Left ventricle myocardium inferior (tissue), 1 donor: ENCODE results near the gene MAGI2. TPM values are rescaled to one million over a fixed set of nuclear protein-coding genes. Genes with fewer than 3 reads are reported as not detected.

Experiments
- DNase-seq: peaks from one replicate; pipeline ENCODE4 v3.0.0-alpha.2; 2020
- H3K27ac ChIP-seq: fragments of 200-600 bp; replicated peaks from 2 replicates; pipeline ENCODE4 v1.8.0; 2021
- H3K27me3 ChIP-seq: fragments of 200-600 bp; 2 replicates; pipeline ENCODE4 v1.8.0; 2021; ENCODE audit warnings: low read depth
- H3K36me3 ChIP-seq: fragments of 200-600 bp; 2 replicates; pipeline ENCODE4 v1.8.0; 2021
- H3K4me1 ChIP-seq: fragments of 200-600 bp; 2 replicates; pipeline ENCODE4 v1.8.0; 2021
- H3K4me3 ChIP-seq: fragments of 200-600 bp; 2 replicates; pipeline ENCODE4 v1.8.0; 2021; ENCODE audit warnings: mild to moderate bottlenecking, moderate library complexity
- H3K9me3 ChIP-seq: fragments of 200-600 bp; replicated peaks from 2 replicates; pipeline ENCODE4 v1.8.0; 2021
- CTCF ChIP-seq: fragments of 200-600 bp; IDR thresholded peaks from 2 replicates; pipeline ENCODE4 v1.8.0; 2021; ENCODE audit warnings: antibody characterized with exemption, mild to moderate bottlenecking, borderline replicate concordance
- intact Hi-C: fragments of 100-400 bp; cut with micrococcal nuclease; formaldehyde crosslinking; loops from one replicate; pipeline ENCODE4 v1.11.0; 2022
- total RNA-seq: library from RNA; stranded (reverse); fragmentation: NEBNext Ultra II Directional; extraction: Animal tissue kit (Norgen Biotek cat#: 25700); gene quantifications from one replicate; pipeline ENCODE4 v1.2.1, GENCODE V29; 2021
- donor health status: DM: no; HTN: yes; CAD: no; lungs with severe emphysema.

Gene MAGI2
- total RNA-seq, 1 donor from 2014 or later: 4.5 TPM

GRCh38 chr7:79353720-79354468 lies 99.6 kb downstream of the MAGI2 start:
- Histone ChIP-seq H3K36me3 (no peaks in the 10 kb centered on the region), H3K9me3 (no peaks in the 10 kb centered on the region), H3K4me1 (peaks cover 10% of the 10 kb centered on the region), H3K27me3 (no peaks in the 10 kb centered on the region), H3K4me3 (no peak overlapping the region), H3K27ac (no peak overlapping the region)
- no peak for TF ChIP-seq CTCF
- intact Hi-C loops: no loop called here
- no peak for DNase-seq

GRCh38 chr7:79352323-79352722 lies 101.1 kb downstream of the MAGI2 start:
- Histone ChIP-seq H3K4me1 (peaks cover 8% of the 10 kb centered on the region), H3K4me3 (no peak overlapping the region), H3K27me3 (no peaks in the 10 kb centered on the region), H3K27ac (no peak overlapping the region), H3K9me3 (no peaks in the 10 kb centered on the region), H3K36me3 (no peaks in the 10 kb centered on the region)
- no peak for DNase-seq
- intact Hi-C loops: no loop called here
- TF ChIP-seq CTCF: no peak

GRCh38 chr7:79347351-79347750 lies 106.1 kb downstream of the MAGI2 start:
- Histone ChIP-seq H3K27ac (no peak overlapping the region), H3K4me1 (peaks cover 5% of the 10 kb centered on the region), H3K27me3 (no peaks in the 10 kb centered on the region), H3K4me3 (no peak overlapping the region), H3K36me3 (no peaks in the 10 kb centered on the region), H3K9me3 (no peaks in the 10 kb centered on the region)
- no peak for TF ChIP-seq CTCF
- intact Hi-C loops: no loop called here
- DNase-seq: no peak

- H3K36me3 ChIP-seq: no peaks in the 10 kb centered on the region
- no peak overlapping the region for H3K27ac ChIP-seq
- TF ChIP-seq CTCF: peak; percentile 25
- intact Hi-C loops: no loop called here
- H3K4me3 ChIP-seq: no peak overlapping the region
- no peaks in the 10 kb centered on the region for H3K4me1 ChIP-seq
- DNase-seq: no peak
- H3K9me3 ChIP-seq: no peaks in the 10 kb centered on the region
- H3K27me3 ChIP-seq: no peaks in the 10 kb centered on the region
Observed at GRCh38 chr7:79341902-79342301, 111.6 kb downstream of the MAGI2 start.

- H3K36me3 ChIP-seq: no peaks in the 10 kb centered on the region
- H3K27me3 ChIP-seq: no peaks in the 10 kb centered on the region
- TF ChIP-seq CTCF: no peak
- no peaks in the 10 kb centered on the region for H3K9me3 ChIP-seq
- DNase-seq: no peak
- no peak overlapping the region for H3K27ac ChIP-seq
- intact Hi-C loops: no loop called here
- no peak overlapping the region for H3K4me3 ChIP-seq
- no peaks in the 10 kb centered on the region for H3K4me1 ChIP-seq
Observed at GRCh38 chr7:79340212-79340611, 113.3 kb downstream of the MAGI2 start.
